Urothelium cell line (cell line): ENCODE measurements around the gene ABR.
"Not testable (repeated sequence)": the region's sequence is repeated elsewhere in the genome, so short reads cannot be mapped to it uniquely, and the experiment has no call there.

Experiments
- DNase-seq: peaks from one replicate; pipeline ENCODE4 v3.0.0; 2011; ENCODE audit warnings: low spot score, mixed read lengths
- FAIRE-seq: peaks from 2 replicates; lab custom pipeline; 2011; peaks lifted over from hg19 to GRCh38; lab: Jason Lieb, UNC

ABR gene

DNA sequence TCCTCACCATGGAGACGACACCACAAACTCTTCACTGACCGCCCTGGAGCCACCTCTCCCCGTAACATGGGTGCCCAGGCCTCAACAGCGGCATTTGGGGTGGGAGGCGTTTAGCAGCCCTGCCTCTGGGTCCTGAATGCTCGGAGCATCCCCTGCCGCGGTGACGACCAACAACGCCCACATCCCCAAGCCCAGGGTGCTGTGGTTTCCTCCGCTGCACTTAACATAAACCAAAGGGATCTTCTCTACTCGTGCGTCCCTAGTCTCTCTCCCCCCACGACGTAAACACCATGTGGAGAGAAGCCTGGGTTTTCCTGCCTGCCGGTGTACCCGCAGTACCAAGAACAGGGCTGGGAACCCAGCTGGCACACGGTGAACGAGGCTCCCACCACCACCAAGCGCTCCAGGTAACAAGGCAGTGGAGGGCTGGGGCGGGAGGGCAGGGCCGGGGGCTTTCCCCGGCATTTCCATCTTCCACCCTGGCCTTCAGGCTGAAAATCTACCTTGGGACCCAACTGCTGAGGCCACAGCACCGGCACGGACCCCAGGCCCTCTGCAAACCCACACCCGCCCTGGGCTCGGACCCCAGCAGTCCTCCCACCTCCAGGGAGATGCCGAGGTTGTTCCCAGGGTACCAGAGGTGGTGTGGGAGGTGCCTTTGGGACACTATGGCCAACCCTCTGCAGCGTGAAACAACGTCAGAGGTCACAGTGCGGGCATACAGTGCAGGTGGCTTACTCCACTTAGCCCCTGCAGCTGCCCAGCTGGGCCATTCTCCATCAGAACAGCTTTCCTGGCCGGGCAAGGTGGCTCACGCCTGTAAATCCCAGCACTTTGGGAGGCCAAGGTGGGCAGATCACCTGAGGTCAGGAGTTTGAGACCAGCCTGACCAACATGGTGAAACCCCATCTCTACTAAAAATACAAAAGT is 128.5 kb downstream of the ABR start:
- DNase-seq: no peak
- FAIRE-seq: no peak

DNA sequence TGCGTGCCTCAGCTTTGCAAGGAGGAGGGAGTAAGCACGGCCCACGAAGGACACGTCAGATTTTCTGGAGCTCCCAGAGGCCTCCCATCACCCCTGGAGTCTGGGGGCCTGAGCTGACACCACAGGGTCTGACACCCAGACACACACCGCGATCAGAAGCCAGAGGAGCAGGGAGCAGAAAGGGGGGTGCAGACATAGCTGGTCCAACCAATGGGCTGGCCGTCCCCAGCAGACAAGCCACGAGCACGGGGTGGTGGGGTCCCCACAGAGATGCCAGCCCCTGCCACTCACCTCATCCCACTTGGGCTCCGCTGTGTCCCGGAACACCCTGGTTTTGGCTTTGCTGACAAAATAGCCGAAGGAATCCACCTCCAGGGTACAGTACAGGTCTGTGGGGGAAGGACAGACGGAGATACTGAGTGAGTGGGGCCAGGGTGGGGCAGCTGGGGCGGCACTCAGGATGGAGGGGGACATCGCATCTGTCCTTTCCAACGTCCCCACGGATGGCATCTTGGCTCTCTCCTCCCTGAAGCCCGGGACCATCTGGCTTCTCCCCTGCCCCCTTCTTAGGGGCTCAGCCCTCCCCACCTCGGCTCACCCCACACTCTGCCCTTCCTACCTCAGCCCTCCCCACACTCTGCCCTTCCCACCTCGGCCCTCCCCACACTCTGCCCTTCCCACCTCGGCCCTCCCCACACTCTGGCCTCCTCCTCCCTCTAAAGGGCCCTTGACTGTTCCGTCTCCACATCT is 129.4 kb downstream of the ABR start:
- DNase-seq (no peak), FAIRE-seq (no peak)

DNA sequence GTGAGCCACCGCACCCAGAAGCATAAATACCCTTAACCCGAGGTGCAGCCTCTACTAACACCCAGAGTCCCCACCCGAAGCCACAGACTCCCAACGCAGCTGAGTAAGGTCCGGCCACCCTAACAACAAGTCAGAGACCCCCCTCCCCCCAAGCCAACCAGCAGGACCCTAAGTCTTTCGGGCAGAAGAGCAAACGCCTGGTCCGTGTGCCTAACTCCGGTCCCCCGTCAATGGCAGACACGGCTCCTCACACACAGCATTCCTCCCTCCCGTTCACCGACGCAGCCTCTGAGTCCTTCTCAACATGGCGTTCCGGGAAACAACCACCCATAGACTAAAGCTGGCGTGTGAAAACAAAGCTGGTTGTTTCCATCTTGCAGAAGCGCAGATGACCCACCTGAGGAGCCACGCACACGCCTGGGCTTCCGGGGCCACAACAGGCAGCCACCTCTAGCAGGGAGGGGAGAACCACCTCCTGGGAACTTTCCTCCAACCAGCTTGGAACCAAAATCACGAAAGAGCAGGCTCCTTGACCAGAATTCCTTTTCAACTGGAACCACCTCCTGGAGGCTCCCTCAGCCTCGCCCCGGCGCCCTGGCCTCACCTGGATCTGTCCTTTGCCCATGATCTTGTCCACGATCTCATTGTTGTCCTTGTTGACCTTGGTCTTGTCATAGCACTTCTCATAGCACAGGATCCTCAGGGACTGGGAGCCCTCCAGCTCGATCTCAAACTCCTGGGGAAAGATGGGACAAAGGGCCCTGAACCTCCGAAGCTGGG is 130.1 kb downstream of the ABR start:
- FAIRE-seq (no peak), DNase-seq (no peak)

DNA sequence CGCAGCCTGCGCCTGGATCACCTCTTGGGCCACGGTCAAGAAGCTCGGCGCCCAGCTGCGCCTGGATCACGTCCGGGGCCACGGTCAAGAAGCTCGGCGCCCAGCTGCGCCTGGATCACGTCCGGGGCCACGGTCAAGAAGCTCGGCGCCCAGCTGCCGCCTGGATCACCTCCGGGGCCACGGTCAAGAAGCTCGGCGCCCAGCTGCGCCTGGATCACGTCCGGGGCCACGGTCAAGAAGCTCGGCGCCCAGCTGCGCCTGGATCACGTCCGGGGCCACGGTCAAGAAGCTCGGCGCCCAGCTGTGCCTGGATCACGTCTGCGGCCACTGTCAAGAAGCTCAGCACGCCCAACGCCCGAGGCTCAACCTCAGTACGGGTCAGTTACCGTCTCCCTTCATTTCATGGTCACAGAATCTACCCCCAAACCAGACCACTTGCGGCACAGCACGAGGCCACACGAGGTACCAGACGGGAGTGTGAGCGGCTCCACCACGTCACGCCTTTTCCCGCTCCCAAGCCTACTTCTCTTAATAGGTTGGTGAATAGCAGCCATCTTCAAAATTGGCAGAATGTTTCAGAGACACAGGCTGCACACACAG is 131.2 kb downstream of the ABR start:
- not testable (repeated sequence) for DNase-seq

DNA sequence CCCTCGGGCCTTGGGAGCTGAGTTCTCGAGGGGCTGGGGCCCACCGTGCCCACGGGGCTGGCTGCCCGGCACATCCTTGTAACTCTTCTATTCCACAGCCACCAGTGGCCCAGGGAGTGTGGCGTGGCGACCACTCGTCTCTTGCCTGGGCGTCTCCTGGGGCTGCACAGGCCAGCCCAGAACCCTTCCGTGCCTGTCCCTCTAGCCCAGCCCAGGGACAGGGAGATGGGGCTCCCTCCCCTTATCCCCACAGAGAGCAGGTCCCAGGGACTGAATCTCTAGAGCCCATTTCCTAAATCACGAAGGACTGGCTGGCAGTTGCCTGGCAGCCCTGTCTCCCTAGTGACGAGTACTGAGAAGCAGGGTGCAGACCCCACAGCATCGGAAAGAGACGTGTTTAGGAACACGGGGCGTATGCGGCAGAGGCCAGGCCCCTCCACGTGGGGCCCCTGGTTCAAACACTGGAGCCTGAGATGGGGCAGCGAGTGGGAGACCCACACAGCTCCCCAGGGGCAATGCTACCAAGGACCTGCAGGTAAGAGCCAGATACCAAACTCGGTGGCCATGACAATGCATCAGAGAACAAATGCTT is 131.8 kb downstream of the ABR start:
- DNase-seq (no peak), FAIRE-seq (no peak)

More for the DNA sequence above, 131.2 kb downstream of the ABR start:
- not testable (repeated sequence) for FAIRE-seq

DNA sequence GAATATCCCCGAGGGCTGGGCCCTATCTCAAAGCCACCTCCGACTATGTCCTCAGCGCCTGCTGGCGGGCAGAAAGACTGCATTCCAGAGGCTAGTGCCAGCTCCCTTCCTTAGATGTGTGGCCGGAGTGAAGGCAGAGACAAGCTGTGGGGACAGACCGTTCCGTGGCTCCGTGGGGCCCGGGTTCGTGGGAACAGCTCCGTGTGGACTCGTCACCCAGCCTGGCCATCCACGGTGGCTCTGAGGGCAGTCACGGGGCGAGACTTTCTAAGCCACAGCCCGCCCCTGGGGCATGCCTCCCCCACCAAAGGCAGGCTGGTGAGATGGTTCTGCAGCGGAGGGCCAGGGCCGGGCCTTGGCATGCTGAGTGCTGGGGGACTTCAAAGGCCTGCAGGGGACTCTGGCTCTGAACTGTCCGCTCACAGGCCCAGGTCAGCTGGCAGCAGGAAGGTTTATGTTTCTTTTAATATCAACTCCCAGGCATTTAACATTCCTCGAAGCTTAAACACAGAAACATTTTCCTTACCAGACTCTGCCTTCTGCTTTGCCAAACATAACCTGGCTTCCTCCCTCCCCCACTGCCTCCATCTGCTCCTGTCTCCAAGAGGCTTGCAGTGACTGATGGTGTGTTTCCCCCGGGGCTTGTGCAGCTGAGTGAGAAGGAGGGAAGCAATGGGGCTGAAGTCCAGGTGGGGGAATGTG is 132.5 kb downstream of the ABR start:
- FAIRE-seq: no peak
- no peak for DNase-seq

DNA sequence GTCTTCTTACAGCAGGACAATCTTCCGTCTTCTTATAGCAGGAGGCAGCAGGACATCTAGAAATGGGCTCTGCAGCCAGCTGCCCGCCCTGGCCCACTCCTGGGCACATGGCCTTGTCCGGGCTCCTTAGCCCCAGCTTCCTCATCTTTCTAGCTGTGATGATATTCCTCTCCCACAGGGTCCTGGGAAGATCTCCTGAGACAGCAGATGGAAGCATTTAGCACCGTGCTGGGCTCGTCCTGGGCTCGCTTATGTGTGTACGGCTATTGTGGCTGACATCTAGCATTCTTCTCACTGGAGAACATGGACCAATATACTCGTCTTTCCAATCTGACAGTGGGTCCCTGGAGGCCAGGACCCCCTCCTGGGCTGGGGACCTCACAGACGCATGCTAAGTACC is 134.3 kb downstream of the ABR start:
- FAIRE-seq (no peak), DNase-seq (no peak)

DNA sequence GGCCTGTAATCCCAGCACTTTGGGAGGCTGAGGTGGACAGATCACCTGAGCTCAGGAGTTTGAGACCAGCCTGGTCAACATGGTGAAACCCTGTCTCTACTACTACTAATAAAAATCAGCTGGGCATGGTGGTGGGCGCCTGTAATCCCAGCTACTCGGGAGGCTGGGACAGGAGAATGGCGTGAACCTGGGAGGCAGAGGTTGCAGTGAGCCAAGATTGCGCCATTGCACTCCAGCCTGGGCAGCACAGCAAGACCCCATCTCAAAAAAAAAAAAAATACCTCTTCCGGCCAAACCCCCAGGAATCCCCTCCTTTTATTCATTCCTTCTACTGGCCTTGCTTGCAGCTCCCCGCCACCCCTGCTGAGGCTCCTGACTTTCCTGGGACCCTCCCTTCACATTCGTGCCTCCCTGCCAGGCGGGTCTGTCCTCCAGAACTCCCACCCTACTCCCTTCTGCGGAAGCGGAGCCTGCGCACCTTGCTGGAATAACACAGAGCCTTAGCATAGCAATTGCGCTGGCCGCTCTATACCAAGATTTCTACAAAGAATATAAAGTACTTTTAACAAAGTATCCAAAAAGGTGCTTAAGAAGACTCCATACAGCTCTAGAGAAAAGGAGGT is 135.3 kb downstream of the ABR start:
- DNase-seq: not testable (repeated sequence)

DNA sequence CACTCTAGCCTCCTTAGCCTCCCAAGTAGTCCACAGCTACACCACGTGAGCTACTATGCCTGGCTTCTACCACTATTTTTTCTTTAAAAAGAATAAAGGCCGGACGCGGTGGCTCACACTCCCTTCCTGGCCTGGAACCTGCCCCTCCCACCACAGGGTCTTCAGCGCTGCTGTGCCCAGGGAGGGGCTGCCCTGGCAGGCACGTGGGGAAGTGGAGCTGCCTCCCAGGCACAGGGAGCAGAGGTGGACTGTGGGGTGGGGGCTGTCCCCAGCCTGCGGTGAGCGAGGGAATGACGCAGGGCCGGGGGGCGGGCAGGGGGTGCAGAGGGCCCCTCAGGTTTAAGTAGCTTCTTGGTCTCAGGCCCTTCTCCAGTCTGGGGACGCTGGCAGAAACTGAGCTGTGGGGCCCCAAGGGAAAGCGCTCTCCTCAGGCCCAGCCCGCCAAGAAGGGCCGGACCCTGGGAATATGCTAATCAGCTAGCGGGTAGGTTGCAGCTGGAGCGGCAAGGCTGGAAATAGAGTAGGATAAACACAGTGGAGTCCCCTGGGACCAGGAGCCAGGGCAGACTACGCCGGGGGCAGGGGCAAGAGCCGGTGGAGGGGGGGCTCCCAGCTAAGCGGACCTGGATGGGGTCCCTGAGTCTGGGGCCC is 136.1 kb downstream of the ABR start:
- DNase-seq: no peak
- no peak for FAIRE-seq

More for the DNA sequence above, 135.3 kb downstream of the ABR start:
- FAIRE-seq: not testable (repeated sequence)

DNA sequence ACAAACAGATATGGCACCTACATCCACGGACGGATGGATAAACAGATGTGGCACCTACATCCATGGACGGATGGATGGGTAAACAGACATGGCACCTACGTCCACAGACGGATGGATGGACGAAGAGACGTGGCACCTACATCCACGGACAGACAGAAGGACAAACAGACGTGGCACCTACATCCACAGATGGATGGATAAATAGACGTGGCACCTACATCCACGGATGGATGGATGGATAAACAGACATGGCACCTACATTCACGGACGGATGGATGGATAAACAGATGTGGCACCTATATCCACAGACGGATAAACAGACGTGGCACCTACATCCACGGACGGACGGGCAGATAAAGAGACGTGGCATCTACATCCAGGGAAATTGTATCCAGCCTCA is 137.3 kb downstream of the ABR start:
- FAIRE-seq (no peak), DNase-seq (no peak)

DNA sequence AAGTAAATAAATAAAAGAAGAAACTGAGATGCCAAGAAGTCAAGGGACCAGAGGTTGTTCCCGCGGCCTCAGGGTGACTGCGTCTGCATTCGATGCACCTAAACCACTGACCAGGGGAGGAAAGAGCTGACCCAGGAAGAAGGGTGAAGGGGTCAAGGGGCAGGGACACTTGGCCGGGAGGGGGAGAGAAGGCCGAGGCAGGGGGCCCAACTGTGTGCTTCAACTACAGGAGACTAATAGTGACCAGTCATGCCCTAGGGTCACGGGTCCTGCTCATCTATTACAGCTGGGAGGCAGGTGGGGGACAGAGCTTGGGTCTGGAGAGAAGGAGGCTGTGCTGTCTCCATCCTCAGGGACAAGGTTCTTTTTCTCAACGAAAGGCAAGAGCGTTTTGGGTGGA is 138.0 kb downstream of the ABR start:
- FAIRE-seq (no peak), DNase-seq (no peak)

DNA sequence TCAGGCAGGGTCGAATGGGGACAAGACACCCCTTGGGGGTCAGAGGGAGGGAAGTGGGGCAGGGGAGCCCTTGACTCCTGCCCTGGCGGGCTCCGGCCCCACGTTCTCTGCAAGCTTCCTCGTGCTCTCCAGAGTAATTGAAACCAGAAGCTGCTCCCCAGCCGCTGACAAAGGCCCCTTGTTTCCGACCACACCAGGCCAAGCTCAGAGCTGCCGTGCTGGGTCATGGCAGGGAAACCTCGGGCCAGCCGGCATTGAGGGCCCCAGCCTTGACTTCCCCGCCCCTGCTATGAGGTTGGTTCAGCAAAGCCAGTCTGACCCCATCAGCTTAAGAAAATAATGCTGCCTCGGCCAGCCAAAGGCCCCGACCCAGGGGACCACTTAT is 139.6 kb downstream of the ABR start:
- no peak for FAIRE-seq
- DNase-seq: no peak

DNA sequence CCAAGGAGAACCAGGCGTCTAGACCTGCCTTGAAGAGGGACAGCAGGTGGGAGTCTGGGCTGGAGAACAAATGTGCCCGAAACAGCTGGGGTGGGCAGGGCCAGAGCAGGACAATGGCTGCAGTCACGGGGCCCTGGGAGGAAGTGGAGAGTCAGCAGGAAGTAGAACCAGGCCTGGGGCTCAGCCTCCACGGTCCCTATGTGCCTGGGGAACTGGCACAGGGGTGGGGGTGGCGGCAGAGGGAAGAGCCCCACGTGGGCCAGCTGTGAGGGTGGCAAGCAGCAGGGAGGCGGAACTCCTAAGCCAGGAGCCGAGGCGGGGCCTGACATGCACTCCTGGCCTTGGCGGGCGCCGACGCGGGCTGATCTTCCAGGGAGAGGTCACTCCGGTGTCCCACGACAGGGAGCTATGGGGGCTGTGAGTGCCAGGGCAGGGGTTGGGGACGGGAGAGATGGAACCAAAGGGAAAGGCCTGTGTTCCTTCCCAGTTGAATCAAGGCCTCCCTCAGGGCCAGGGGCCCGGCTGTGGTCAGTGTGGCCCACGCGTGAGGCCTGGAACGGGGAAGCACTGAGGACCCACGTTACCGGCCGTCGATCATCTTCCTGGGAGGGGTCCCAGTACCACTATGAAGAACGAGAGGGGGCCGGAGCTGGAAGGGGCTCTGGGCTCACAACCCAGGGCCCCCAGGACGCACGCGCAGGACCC is 140.1 kb downstream of the ABR start:
- no peak for DNase-seq

DNA sequence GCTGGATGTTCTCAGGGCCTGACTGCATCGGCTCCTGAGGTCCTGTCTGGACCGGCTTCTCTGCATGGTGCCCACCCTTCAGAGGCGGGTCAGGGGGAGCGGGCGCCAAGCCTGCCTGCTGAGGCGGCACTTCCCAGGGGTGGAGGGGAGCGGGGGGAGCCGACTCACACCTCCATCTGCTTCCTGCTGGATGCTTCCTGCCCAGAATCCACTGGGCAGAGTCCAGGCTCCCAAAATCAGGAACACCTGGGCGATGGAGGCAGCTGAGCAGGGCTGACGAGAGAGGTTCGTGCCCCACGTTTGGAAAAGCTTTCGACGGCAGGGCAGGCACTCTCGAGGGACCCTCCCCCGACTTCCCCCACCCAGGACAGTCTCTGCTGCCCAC is 140.7 kb downstream of the ABR start:
- FAIRE-seq (no peak), DNase-seq (no peak)

More for the DNA sequence above, 140.1 kb downstream of the ABR start:
- FAIRE-seq: no peak

DNA sequence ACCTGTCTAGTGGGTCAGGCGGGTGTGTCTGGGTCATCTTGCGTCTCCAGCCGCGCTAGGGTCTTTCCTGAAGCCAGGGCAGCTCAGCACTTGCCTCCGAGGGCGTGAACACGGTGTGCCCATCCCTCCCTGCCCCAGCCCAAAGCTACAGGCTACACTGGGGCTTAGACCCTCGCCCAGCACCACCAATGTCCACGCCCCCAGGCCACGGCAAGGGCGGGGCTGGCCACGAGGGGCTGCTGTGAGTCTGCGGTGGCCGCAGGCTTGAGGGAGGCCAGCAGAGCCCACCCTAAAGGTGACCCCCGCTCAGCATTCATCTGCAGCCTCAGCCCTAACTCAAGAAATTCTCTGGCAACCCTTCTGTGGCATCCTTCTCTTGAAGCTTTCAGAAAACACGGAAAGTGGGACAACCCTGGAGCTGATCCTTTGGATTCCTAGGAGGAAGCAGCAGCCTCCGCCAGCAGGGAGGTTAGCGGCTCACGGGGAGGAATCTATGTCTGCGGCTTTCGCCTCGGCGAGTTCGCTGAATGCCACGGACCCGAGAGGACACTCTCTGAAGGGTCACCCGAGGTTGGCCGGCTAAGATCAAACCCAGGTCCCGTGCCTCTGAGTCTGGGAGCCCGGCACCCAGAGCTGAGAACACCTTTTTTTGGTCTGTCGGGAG is 141.2 kb downstream of the ABR start:
- DNase-seq (no peak), FAIRE-seq (no peak)

DNA sequence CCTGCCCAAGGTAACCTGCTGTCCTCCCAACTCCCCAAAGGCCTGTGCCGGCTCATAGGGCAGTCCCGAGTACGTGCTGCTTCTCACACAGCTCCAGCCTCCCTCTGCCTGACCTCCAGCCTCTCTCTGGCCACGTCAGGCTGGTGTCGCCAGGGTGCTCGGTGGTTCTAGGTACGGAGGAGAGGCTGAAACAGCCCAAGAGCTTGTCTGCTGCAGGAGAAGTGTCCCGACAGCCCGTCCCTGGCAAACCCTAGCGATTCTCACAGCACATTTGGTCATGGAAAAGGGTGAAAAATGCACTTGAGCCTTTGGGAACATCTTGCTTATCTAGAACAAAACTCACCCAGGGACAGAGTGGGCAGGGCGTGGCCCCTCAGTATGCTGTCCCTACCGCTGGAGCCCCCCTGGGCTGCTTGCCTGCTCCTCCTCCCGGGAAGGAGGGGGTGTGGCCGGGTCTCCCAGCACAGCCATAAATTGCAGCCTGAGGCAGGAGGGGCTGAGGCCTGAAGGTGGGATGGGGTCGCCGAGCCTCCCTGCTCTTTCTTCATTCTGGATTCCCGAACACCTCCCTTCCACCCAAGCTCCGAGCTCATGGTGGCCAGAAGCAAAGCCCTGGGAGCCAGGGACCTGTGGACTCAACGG is 142.4 kb downstream of the ABR start:
- no peak for FAIRE-seq
- DNase-seq: no peak

DNA sequence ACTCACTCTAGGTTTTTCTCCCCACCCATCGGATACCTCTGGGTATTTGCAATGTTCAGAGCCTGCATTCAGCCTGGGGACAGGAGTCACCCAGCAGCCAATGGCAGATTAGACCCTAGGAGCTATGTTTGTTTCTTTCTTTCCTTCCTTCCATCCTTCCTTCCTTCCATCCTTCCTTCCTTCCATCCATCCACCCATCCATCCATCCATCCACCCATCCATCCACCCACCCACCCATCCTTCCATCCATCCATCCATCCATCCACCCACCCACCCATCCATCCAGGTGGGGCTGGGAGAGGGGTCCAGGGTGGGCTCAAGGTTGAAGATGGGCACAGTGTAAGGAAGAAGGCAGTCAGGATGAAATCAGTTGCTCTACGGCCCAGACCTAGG is 142.9 kb downstream of the ABR start:
- FAIRE-seq (no peak), DNase-seq (no peak)
